SW480 (cell line): ENCODE measurements around the gene WBP1L.
"Not testable (repeated sequence)": the region's sequence is repeated elsewhere in the genome, so short reads cannot be mapped to it uniquely, and the experiment has no call there.

Source experiments
- DNase-seq: peaks from one replicate; pipeline ENCODE4 v3.0.0-alpha.2; 2016; ENCODE audit warnings: low spot score

WBP1L gene

GRCh38 chr10:102812231-102812876 lies 68.6 kb downstream of the WBP1L start:
- DNase-seq: no peak

DNA sequence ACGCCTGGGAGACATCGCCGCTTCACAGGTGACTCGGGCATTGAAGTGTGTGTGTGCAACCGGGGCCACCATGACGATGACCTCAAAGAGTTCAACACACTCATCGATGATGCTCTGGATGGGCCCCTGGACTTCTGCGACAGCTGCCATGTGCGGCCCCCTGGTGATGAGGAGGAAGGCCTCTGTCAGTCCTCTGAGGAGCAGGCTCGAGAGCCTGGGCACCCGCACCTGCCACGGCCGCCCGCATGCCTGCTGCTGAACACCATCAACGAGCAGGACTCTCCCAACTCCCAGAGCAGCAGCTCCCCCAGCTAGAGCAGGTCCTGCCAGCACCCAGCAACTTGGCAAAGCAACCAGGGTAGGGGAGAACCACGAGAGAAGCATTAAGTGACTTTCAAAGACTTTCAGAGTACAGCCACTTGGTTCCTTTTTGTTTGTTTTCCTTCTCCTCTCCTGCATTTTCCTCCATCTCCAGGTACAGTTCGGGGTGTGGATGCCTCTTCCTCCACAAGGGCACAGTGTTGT lies 69.3 kb downstream of the WBP1L start:
- DNase-seq: no peak

DNA sequence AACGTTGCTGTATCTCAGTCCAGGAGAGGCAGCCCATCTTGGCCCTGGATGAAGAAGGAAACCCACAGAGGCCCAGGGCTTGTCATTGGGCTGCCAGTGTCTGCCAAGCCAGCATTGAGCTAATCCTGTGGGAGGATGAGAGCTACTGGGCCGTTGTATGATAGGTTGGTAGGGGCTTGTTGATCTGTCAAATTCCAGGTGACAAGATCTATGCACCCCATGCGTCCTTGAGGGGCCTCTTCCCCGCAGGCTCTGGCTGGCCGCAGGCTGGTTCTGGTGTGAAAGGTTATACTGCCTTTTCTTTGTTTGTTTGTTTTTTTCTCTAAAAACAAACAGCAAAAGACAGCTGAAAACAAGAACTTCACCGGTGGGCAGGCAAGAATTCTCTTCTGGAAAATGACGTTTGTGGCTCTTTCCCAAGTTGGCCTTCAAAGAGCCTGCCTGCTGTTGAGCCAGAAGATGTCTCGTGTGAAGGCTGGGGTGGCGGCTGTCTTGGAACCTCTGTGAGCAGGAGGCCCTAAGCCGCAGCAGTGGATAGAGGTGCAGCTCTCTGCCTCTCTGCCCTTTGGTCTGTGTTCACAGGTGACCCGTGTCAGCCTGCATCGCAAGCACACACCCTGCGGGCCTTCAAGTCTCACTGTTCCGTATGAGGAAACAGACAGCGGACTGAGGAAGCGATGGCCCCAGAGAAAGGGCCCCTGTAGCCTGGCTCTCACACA lies 70.1 kb downstream of the WBP1L start:
- no peak for DNase-seq

DNA sequence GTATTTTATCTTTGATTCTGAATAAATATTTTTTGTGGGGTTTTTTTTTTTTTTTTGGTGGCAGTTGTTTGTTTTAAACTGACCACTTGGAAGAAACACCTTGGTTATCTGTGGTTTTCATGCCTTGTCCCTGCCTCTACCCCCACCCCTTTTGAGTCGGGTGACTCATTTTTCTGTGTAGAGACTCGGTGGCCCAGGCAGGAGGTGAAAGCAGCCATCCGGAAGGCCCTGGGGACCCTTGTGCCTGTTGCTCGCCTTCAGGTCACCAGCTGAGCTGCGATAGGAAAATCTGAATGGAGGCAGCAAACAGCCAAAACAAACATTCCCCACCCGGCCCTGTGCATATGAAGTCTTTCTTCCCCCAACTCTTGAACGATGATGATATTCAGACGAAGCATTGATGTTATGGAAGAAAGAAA lies 70.7 kb downstream of the WBP1L start:
- no peak for DNase-seq

DNA sequence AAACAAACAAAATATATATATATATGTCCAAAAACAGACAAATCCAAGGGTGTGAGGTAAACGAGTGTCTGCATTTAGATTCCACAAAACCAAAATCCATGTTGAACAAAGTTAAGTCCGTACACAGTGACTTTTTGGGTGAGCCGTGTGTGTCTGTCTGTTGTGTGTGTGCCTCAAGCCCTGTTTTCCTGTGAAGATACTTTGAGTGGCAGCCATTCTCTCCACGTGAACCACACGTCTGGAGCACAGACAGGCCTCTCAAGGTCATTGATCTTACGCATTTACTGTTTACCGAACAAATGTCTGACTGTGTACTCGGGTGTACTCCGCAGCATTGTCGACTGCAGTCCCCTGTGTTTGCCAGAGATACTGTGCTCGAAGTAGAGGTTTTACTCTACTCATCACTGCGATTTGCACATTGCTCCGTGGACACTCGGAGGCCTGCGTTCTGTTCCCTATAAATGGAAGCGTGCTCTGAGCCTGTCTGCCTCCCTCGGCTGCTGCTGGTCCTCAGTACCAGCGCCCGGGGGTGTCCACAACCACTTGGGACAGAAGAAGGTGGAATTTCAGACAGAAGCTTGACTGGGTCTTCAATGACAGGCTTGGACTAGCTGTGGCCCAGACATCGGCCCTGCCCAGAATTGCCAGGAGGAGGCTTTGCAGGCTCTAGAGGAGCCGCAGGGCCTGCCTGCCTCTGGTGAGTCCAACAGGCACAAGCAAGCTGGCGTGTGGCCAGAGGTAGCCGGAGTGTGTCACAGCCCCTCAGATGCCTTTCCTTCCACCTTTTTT lies 71.3 kb downstream of the WBP1L start:
- DNase-seq: no peak

DNA sequence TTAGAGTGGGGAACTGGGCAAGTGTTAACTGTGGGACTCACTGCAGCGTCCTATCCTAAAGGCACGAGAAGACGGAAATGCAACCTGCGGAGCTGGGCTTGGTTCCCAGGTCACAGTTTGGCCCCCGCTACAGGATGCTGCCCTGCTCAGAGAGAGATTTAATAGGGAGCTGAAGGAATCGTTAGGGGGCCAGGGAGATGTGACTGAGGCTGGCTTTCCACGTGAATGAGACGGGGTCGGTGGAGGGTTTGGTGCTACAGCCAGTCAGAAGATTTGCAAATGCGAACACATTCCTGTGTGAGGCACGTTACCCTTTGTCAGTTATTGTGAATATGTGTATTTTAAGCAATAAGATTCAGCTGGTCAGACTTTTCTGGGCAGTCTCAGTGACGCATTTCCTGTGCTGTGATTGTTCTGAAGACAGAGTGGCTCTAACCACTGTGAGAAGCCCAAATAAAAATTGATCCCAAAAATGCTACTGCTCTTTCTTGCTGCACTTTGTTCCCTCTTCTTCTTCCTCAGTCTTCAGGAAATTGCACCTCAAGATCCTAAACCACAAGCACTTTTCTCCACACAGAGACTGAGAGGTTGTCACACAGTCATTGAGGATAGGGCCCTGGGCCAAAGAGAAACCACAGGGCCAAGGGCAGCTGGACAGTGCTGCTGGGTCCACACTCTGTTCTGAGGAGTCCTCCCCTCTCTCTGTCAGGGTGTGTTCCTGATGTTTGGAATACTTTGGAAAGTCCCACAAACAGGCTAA lies 72.2 kb downstream of the WBP1L start:
- DNase-seq: no peak

GRCh38 chr10:102817175-102817574 lies 73.4 kb downstream of the WBP1L start:
- DNase-seq: no peak

DNA sequence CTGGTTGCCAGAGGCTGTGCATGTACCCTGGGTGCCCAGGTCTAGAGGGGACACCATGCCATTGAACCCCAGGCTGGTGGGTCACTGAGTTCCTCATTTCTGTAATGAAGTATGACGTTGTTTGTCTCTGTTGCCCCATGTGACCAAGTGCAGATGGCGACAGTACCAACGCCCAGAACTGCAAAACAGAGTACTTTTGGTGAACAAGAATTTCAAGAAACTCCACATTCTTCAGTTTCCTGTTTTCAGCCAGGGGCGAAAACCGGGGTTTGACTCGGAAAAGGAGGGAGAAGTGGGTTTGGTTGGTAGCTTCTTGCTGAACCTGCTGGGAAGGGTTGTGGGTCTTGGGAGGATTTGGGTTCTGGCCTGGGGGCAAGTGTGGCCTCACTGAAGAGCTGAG lies 75.3 kb downstream of the WBP1L start:
- no peak for DNase-seq

DNA sequence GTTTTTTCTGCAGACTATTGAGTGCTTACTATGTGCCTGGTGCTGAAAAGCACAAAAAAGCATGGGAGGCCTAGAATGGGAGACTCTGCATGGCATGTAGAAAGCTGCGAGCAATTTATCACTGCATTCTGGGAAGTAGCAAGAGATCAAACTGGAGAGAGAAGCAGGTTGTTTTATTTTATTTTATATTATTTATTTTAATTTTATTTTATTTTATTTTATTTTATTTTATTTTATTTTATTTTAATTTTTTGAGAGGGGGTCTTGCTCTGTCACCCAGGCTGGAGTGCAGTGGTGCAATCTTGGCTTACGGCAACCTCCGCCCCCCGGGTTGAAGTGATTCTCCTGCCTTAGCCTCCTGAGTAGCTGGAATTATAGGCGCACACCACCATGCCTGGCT lies 76.3 kb downstream of the WBP1L start:
- not testable (repeated sequence) for DNase-seq

DNA sequence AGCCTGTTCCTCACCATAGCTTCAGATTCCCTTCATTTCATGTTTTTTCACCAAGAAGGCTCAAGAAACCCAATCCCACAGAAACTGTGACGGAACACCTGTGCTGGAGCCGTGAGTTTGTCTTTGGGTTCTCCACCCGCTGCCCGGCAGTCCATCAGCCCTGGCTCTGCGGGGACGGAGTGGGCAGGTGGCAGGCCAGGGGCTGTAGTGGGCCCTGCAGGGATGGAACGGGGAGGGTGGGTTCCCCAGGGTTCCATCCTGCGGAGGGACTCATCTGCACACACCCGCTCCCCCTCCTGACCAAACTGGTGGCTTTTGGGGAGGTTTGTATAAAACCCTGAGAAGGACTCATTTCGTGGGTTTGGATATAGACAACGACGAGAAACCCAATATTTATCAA lies 78.5 kb downstream of the WBP1L start:
- no peak for DNase-seq

DNA sequence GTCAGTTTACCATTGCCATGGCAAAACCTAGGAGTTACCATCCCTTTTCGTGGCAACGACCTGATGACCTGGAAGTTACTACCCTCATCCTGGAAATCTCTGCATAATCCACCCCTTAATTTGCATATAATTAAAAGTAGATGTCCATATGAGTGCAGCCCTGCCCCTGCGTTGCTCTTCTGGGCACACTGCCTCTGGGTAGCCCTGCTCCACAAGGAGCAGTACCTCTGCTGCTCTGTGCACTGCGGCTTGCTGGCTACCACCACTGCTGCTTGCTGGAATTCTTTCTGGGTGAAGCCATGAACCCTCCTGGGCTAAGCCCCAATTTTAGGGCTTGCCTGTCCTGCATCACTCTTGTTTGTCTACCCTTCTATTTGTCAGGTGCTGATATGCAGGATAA lies 80.9 kb downstream of the WBP1L start:
- no peak for DNase-seq

DNA sequence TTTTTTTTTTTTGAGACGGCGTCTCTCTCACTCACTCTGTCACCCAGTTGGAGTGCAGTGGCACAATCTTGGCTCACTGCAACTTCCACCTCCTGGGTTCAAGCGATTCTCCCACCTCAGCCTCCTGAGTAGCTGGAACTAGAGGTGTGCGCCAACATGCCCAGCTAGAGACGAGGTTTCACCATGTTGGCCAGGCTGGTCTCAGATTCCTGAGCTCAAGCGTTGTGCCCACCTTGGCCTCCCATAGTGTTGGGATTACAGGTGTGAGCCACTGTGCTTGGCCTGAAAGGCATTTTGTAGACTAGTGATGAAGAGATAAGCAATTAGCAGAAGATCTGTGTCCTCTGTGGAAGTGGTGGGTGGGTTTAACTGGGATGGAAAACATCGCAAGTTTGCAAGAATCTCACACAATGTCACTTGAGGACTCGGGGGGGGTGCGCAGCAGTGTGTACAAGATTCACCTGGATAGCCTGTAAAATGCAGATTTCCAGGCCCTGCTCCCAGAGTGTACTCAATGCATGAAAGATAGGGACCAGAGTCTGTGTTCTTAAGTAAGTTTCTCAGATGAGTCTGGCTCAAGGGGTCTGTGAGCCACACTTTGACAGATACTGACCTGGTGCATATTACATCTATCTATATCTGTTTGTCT lies 82.5 kb downstream of the WBP1L start:
- DNase-seq: no peak

- no peak for DNase-seq
Observed at GRCh38 chr10:102827597-102827975, 83.8 kb downstream of the WBP1L start.

- DNase-seq: peak; percentile 72
Observed at GRCh38 chr10:102831322-102832071, 87.7 kb downstream of the WBP1L start.

DNA sequence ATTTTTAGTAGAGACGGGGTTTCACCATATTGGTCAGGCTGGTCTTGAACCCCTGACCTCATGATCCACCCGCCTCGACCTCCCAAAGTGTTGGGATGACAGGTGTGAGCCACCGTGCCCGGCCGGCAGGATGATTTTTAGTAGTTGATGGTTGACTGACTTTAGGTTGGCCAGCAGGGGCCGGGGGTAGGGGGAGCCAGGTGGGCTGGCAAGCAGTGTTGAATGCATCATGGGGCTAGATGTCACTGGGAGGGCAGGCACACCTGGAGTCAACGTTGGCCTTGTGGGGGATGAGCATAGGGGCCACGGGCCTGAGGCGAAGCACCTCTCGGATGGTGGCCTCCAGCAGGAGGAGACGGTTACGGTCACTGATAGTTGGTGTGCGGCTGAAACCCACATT lies 88.5 kb downstream of the WBP1L start:
- no peak for DNase-seq

- no peak for DNase-seq
Observed at GRCh38 chr10:102832987-102833386, 89.2 kb downstream of the WBP1L start.

DNA sequence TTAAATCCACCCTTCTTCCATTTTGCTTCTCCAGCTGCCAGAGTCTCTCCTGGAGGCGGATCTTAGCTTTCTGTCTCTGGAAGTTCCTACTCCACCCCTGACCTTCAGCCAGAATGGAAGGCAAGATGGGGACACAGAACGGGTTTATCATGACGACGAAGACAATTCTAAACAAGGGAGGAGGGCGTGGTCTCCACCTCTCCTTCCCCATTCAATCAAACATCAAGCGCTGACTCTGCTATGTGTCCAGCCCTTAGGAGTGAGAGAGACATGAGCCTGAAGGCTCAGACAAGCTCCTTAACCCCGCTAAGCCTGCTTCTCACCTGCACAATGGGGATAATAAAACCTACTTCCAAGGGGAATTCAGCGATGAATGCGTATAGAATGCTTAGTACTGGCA lies 90.4 kb downstream of the WBP1L start:
- DNase-seq: no peak

GRCh38 chr10:102835007-102835482 lies 91.3 kb downstream of the WBP1L start:
- peak; percentile 60 for DNase-seq

GRCh38 chr10:102837230-102837721 lies 93.5 kb downstream of the WBP1L start, which contains the start of gene CYP17A1:
TSS of gene CYP17A1 (minus strand) at chr10:102837413. CDS start at chr10:102837361, 52 bp downstream.
- no peak for DNase-seq

- not testable (repeated sequence) for DNase-seq
Observed at GRCh38 chr10:102838276-102838927, 94.7 kb downstream of the WBP1L start.
